GM18858 (cell line): ENCODE data around the gene CMSS1.

Experiments
- ATAC-seq: cut with Tn5 transposase; IDR thresholded peaks from one replicate; pipeline ENCODE4 v1.9.1; 2021; ENCODE audit not compliant: unreplicated experiment

The CMSS1 gene

DNA sequence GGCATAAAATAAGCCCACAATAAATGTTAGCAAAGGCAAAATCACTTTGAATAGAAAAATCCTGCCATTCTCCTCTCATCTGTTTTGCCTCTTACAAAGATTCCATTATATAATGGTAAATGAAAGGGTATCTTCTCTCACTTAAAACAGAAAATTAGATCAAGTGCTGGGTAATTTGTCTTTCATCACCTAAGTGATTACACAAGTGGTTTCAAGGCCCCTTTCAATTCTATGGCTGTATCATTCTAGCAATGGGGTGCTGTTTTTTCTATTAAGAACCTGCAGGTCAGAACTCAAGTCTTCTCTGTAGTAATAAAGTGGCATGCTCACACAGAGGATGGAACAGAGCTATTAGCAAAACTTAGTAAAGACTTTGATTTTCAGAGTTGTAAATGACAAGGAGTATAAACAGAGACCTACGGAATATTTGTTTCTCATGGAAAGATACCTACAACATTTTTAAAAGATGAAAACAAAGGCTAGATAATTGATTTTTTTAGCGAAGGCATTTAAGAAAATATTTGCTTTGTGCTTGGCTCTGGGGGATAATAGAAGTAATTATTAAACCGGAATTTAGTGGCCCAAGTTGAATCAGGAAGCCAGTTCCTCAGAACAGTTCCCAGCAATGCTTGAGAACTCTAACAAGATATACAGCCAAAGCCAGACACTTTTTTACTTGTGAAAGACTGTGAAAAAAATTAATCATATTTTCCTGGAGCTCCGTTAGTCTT lies 137.4 kb downstream of the CMSS1 start:
- no peak for ATAC-seq

DNA sequence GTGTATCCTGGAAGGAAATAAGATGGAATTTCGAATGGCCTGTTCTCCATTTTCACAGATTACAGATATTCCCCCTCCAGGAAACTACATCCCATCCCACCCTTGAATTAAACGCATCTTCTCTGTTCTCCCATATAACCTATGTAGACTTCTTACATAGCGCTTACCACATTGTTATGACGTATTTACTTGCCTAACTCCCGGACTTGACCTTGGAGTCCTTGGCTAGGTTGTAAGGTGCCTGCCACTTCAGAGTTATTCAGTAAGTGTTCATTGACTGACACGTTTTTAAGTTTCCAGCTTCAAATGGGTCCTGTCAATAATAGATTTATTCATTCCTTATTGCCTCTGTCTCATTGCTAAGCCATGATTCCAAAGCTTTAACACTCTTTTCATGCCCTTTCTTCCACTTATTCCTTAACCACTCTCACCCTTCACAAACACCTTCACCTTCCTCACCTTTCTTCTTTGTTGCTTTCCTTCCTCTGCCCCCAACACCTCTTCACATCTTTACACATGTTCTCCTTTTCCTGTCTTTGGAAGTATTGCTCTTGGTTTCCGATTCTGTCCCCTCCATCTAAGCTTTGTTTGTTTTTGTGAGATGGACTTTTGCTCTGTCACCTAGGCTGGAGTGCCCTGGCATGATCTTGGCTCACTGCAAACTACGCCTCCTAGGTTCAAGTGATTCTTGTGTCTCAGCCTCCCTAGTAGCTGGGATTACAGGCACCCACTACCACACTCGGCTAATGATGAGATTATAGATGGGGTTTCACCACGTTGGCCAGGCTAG lies 138.3 kb downstream of the CMSS1 start:
- no peak for ATAC-seq

DNA sequence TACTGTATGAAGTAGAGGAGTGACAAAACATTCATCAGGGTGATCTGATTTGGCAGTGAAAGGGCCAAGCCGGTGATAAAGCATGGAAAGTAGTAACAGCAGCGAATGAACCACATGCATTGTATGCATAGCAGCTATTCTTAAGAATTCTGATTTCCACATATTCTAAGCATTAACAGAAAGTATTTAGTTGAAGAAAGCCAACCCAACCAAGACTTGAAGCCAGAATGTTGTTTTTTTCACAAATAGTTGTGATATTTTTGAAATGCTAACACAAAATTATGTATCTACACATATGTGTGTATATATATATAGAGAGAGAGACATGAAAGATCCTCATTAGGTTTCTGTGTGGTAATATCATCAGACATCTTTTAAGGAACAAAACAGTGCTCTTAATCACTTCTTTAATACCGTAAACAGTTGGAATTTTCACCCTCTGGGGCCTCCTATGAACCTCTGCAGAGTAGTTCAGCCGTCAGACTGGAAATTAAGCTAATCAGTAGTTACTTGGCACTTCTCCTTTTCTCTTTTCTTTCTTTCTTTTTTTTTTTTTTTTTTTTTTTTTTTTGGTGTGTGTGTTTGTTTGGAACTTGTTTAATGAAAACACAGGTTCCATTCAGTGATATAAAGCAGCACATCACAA lies 139.6 kb downstream of the CMSS1 start:
- no peak for ATAC-seq

DNA sequence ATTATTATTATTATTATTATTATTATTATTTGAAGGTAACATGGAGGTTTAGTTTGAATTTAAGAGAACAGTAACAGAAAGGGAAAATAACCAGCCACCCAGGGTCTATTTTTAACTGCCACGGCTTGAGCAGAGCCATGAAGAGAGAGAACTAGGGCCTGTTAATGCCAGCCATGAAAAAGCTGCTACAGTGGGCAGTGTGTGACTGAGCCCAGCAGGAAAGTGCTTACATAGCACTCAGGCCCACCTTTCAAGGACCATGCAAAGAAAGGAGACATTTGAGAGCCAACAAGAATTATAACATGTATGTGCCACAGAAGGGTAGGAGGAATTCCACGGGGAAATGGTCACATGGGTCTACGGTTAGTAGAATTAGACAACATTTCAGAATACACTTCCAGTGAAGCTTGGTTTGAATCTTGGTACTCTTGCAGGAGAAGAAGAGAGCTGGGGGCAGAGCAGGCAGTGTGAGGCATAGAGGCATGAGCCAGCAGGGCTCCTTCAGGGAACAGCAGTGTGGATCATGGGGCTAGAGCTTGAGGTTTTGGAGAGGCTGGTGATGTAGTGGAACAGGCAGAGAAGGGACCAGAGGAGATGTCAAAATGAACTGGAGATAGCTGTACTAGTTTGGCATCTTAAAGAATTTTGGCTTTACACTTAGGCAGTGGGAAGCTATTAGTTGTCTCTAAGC lies 140.7 kb downstream of the CMSS1 start:
- no peak for ATAC-seq

DNA sequence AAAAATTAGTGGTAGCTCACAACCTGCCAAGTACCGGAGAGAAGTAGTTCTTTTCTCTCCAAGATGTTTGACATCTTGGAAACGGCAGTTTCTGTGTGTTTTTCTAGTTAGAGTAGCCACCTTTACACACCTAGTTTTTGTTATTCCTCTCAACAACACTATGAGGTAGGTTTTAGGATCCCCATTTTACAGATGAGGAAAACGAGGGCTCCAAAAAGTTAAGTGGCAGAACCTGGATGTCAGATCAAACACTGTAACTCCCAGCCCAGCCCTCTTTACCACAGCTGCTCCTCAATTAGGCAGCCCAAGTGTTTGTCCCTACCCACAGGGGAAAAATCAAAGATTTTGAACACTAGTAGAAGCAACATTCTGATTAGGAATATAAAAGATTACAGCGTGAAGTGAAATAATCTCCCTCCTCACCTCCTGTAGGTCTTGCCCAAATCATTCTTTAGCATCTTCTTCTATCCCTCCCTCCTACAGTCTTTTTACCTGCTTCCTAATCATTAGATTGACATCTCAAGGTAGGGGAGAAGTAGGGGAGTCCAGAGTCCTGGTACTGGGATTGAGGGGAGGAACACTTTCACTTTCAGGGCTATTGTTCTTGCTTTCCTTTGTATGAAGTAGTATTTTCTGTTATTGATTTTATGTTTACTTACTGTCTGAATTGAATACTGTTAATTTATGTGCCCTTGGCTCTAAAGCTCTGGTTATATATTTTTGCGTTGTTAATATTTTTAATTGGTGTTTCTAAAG lies 142.6 kb downstream of the CMSS1 start:
- no peak for ATAC-seq

DNA sequence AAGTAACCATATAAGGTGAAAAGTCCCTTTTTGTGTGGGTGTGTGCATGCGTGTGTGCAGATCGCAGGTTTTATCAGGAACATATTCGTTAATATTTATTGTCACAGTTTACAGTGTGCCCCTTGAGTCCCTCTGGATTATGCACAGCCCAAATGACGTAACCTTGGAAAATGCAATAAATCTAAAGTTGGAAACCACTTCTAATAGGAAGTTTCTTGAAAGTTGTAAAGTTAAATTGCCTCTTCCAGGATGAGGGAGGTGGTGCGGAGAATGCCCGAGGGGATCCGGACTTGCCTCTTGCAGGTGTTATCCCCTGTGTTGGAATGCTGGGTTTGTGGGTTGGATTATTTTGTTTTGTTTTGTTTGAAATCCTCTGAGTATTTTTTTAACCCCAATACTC lies 143.3 kb downstream of the CMSS1 start:
- no peak for ATAC-seq

DNA sequence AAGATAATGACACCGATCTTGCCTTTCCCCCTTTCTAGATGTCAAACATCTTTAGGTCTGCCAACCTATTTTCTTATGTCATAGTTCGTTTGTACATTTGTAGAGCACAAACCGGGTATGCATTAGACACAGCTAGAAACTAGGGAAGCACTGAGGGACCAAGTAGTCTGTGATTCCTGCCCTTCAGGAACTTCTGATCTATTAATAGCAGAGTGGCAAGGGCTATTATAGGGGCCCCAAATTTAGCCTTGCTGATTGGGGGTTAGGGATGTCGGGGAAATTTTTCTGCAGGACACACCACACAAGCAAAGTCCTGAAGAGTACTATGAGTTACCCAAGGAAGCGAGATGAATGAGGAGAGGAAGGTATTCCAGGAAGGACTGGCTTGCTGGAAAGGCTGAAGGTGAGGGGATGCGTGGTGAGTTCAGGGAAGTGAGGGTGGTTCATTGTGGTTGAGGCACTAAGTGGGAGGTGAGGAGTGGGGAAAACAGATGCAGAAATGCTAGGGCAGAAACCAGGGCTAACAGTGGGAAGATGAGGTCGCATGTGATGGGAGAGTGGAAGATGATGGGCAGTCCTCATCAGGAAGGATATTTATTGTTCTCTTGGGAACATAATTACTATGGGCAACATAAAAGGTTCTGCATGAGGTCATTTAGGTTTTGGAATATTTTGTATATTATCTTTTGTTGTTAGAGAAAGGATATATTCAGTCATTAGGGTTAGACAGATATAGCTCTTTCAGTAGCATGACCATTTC lies 144.3 kb downstream of the CMSS1 start:
- no peak for ATAC-seq

DNA sequence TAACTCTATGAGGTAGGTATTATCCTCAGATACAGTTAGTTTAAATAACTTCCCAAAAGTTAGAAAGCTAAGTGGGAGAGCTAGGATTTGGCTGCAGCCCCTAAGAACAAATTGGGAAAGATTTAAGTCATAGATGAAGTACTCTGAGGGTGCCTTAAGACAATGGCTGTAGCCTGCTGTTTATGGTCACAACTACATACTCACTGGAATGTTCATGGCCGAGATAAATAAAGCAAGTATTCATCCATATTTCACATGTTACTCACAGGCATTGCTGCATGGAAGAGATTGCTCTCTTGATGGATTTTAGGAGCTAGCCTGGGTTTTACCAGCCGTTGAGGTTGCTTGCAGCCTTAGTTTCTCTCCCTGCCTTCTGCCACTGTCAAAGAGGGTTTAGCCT lies 145.0 kb downstream of the CMSS1 start:
- ATAC-seq = no peak

DNA sequence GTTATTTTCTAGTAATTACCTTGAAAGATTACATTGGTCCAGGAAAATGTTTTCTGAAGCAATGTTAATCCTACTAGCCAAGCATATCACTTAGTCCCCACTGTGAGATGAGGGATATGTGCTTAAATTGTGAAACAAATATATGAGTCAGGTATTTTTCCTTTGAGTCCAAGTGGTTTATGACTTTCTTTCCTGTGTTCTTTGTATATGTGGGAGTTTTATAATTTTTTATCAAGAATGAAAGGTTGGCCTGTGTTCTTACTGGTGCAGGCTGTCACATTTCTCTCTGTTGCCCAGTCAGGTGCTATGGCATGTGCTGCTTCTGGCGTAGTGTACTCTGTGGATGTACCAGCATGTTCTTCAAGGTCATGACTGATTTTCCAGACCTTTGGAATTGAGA lies 147.4 kb downstream of the CMSS1 start:
- no peak for ATAC-seq

DNA sequence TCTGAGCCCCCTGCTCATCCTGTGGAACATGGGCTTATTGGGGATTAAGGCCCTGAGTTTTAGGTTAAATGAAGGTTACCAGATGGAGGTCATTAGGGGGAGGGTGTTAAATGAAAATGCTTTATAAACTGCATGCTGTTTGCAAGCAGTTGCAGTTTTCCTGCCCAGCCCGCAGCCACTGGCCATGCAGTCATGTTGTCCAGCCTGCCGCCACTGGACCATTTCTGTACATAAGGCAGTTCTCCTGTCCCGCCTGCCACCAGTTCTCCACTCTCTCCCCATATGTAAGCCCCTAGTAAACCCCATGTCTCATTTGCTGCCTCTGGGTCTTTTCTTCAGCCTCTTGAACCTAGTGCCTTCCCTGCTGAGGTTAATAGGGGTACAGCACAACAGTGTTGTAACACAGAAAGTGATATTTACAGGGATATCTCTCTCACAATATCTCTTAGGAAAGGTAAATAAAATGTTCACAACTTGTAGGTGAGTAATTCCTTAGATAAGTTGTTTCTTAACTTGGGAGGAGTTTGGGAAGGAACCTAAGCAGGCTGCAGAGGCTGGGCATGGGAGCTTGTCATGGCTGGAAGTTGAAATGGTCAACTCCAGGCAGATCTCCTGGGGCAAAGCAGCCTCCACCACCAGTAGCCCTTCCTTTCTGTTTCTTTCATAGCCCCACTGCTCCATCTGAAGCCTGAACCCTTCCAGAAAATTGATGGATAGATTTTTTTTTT lies 148.2 kb downstream of the CMSS1 start:
- ATAC-seq = no peak

DNA sequence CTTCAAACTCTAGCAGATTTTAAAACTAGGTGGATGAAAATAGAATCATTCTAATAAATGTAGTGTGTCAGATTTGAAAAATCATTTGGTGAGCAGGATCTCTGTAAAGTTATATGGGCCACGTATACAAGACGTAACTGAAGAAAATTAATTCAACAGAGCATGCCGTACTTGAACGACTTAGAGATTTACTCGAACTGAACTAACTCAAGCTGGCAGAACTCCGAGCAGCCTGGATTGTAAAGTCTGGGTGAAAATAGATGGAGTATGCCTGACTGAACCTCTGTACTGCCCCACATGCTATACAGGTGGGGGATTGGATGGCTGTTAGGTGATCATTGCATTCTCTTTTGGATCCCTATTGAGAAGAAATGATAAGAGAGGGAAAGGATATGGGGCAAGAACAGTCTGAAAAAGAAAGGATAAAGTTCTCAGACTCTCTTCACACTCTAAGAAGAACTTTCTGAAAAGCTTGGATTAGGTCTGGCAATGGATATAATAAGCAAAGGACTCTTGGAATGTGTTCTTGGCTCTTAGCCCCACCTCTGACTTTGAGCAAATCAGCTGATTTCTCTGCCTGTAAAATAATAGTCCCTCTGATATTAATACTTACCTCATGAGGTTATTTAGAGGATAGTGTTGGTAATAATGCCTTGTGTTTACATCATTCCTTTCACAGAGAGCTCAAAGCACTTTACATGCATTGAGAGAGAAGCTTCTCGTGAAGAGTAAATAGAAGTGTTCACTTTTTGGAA lies 149.2 kb downstream of the CMSS1 start:
- ATAC-seq = no peak

DNA sequence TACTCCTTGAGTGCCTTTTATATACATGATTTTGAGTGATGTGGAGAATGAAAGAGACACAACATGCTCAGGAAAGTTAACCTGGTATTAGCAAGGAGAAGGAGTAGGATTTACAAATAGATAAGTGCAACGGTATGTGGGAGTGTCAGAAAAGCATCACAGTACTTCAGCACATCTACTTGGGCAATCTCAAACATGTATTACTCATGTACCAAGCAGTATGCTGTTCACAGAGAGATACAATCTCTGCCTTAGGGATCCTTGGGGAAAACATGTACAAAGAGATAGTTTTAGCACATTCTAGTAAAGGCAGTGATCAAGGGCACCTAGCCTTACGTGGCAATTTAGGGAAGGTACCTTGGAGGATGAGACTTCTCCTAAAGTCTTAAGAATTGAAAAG lies 150.1 kb downstream of the CMSS1 start:
- no peak for ATAC-seq

DNA sequence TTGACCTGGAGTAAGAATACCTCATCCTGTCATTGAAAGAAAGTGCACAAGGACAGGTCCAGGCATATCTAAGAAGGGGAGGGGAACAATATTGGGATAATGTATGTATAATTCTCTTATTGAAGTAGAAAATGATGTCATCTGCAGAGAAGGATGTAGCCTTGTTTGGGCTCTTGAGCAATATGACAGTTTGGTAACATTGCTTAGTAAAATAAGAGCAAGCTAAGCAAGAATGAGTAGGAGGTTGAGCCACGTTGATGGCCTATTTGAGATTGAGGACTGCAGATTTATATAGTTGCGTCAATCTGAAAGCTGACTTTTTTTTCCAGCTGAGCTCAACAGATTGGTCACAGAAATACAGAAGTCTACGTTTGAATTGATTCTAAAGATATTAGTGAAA lies 151.5 kb downstream of the CMSS1 start:
- no peak for ATAC-seq

DNA sequence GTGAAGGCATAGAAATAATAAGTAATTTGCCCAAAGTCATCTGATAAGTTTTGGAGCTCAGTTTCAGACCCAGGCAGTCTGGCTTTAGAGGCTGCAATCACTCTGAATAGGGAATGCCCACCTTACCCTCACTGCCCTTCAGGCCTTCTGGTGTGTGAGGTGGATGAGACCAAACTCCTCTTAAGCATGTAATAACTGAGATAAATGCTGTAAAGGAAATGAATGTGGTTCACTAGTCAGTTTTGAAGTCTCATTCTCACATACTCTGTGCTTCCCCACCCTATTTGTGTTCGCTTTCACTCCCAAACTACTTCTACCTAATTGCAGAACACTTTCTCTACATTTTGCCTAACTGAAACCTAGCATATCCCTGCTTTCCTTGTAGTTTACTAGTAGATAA lies 152.5 kb downstream of the CMSS1 start:
- ATAC-seq = peak; percentile 97

DNA sequence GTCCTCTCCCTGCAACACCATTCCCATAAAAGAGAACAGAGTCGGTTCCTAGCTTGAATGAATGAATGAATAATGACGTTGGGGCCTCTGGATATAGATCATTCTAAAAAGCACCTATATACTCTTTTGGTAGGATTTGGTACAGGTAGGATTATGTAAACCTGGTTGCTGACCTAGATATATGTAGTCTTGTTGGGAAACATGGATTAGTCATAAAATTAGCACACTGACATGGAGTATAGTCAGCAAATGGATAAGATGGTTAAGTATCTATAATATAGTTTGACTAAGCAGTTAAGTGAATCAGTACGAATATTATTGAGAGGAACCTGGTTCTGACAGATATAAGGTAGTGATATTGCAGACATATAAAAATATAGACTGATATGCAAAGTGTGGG lies 154.1 kb downstream of the CMSS1 start:
- no peak for ATAC-seq

DNA sequence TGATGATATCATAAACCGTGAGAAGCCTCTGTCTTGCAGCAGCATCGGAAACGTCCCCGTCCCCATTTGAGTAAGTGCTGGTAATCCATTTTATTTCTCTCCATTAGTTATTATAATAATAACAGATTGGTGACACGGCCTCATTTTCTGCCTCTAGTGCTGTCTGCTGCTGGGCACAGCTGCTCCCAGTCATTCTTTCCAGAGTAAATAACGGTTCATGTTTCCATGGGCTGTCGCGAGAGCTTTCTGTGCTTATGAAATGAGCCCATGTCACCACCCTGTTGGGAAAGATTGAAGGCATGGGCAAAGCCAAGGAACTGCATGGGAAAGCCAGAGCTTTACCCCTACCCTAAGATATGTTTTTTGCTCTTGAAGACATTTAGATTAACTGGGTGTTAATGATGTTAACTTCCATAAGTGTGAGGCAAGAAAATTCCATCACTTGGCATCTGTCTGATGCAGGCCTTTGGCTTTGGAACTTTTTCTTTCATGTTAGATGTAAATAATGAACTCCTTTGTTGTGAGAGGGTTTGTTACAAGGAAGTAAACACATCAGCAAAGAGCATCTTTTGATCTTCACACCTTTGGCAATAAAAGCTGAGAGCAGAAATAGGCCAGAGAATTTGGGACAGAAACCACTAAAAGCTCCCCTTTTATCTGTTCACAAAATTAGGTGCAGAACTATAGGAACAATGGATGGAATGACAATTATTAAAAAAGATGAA lies 154.9 kb downstream of the CMSS1 start:
- no peak for ATAC-seq

DNA sequence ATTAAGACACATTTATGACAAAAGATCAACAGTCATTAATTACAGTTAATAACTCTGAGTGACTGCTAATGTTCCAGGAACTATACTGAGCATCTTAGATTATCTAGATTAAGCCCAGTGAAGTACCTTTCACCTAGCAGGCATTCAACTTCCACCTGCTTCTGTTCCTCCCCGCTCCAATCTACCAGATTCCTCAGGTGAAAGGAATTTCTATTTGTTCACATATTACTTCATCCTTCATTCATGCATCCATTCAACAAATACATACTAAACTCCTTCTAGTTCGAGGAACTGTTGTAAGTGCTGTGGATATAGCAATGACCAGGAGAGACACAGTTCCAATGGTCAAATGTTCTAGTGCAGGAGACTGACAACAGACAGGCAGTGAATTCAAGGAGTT lies 157.3 kb downstream of the CMSS1 start:
- ATAC-seq = no peak

DNA sequence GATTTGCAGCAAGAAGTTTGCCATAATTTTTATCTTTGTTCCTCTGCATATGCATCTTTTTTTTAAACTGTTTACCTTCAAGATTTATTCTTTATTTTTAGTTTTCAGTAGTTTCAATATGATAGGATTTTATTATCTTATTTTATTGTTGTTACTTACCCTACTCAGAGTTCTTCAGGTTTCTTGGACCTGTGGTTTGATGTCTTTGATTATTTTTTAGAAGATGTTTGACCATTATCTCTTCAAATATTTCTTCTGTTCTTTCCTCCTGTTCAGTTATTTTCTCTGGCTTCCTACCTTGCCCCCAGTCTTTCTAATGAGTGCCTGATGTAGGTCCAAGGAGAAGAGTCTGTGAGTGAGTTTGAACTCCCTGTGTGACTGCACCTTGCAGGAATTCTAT lies 158.9 kb downstream of the CMSS1 start:
- ATAC-seq = no peak
